Measurements from ENCODE around the gene CSNK1A1.

CSNK1A1 gene

GRCh38 chr5:149443210-149443609, 108.0 kb downstream of the CSNK1A1 start:
- DNase-seq (ENCODE audit: low read depth, low spot score): no peak
- H3K4me3 ChIP-seq (ENCODE audit: low read depth, low read length): no peak overlapping the region
- in situ Hi-C loops (cut with HindIII; ENCODE audit: low sequenced_read_pairs): no loop called here
- no peak for TF ChIP-seq CTCF (IDR thresholded peaks at IDR 0.05; ENCODE audit: low read depth, low read length)

- in situ Hi-C loops (cut with HindIII; ENCODE audit: low sequenced_read_pairs): no loop called here
Observed at GRCh38 chr5:149442563-149443182, 108.6 kb downstream of the CSNK1A1 start.

More at GRCh38 chr5:149442563-149443182, 108.6 kb downstream of the CSNK1A1 start:
- TF ChIP-seq CTCF (IDR thresholded peaks at IDR 0.05; ENCODE audit: low read depth, low read length): peak; percentile 95
- peak; percentile 66 for DNase-seq (ENCODE audit: low read depth, low spot score)
- H3K4me3 ChIP-seq (ENCODE audit: low read depth, low read length): no peak overlapping the region
